ENCODE data around the gene RRP8. TPM values are rescaled to one million over a fixed set of nuclear protein-coding genes. Genes with fewer than 3 reads are reported as not detected.

The RRP8 gene
- 26.9 and 31.4 TPM in 2 replicates for total RNA-seq

GRCh38 chr11:6603287-6604080 is at the start of gene RRP8, which contains the start of gene ILK:
Gene RRP8 (minus strand): TSS chr11:6603616. CDS start chr11:6603502, 114 bp downstream.
Gene ILK (plus strand): TSS chr11:6603774. CDS start chr11:6604272, 498 bp downstream.
- intact Hi-C loops (cut with micrococcal nuclease): loop anchor here (1.0 to 5.0 kb wide), 10 partner anchors 9 to 1384 kb away; partner anchors contain the start of genes ARFIP2, EIF3F, FHIP1B and MRPL17

DNA sequence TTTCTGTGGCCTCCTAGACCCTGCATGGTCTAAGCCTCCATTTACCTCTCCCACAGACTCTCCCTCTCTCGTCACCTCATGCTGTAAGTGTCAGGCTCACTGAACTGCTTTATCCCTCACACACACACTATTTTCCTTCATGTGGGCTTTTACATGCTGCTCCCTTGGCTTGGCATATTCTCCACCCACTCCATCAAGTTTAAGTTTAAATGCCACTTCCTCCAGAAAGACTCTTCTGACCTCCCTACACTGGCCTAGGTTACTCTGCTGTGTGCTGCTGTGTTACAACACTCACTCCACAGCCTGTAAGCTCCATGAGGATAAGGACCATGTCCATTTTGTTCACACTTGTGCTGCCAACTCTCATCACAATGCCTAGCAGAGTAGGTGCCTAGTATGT is 49.7 kb upstream of the RRP8 start:
- intact Hi-C loops (cut with micrococcal nuclease): no loop called here

- intact Hi-C loops (cut with micrococcal nuclease): no loop called here
Observed at GRCh38 chr11:6652182-6652581, 48.8 kb upstream of the RRP8 start.

DNA sequence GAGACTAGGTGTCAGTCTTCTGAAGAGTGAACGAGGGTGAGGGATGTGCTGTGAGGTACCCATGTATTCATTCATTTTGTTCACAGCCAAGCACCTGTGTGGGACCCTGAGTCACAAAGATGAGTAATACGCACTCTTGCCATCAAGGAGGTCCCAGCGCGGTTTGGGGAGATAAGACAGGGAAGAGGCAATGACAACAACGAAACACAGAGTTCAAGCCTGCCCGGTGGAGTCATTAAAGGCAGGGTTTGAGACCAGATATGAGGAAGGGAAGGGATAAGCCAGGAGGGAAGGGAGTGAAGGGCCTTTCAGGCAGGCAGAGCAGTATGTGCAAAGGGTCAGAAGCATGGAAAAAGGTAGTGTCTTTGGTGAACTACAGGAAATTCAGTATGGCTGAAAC is 47.6 kb upstream of the RRP8 start:
- intact Hi-C loops (cut with micrococcal nuclease): no loop called here

DNA sequence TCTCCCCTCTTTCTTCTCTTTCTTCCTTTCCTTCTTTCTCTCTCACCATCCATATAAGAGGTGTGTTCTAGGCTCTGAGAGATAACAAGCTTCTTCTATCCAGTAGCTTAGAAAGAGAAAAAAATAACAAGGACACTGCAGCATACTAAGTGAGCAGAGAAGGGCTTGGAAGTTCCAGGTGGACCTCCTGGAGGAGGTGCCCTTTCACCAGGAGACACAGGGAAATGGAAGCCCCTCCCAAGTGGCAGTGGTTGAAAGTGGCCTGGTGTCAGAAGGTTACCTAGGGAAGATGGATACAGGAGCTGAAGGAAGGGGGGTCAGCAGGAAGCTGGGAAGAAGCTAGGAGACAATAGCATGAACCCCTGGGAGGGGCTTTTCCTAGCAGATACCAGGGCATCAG is 46.7 kb upstream of the RRP8 start:
- intact Hi-C loops (cut with micrococcal nuclease): no loop called here

DNA sequence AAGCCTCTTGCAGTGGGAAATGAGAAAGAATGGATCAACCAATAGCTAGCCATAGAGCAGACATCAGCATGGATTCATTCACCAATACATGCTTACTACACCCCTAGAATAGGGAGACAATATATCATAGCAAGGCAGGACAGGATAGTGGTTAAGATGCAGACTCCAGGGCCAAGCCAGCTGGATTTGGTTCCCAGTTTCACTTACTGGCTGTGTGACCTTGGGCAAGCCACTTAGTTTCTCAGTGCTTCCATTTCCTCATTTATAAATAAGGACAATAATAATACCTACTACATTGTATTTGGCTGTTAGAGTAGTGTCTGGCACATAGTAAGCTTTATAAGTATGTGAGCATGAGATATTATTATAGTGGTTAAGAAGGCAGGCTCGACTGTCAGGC is 45.1 kb upstream of the RRP8 start:
- intact Hi-C loops (cut with micrococcal nuclease): loop anchor here (5.0 kb wide), 1 partner anchor 34 kb away; the partner anchor contains the start of gene MRPL17

- intact Hi-C loops (cut with micrococcal nuclease): loop anchor here (5.0 kb wide), 1 partner anchor 34 kb away; the partner anchor contains the start of gene MRPL17
Observed at GRCh38 chr11:6647836-6648235, 44.4 kb upstream of the RRP8 start.

GRCh38 chr11:6646918-6647679 is 43.7 kb upstream of the RRP8 start:
- intact Hi-C loops (cut with micrococcal nuclease): loop anchor here (5.0 kb wide), 1 partner anchor 35 kb away; the partner anchor contains the start of gene MRPL17

DNA sequence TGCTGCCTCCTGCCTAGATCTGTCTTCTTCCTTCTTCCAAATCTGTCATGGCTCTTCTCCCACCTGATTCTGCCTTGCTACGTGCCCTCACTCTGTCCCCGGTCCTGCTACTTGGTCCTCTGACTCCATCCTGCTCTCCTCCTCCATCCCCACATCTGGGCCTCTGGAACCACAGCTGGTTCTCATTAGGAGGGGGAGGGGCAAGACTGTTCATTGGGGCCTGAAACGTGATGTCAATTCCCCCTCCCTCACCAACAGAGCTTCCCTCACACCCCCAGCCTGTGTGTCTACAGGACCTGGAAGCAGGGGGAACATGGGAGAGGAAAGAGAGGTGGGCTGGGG is 43.1 kb upstream of the RRP8 start:
- intact Hi-C loops (cut with micrococcal nuclease): loop anchor here (5.0 kb wide), 1 partner anchor 36 kb away; the partner anchor contains the start of gene MRPL17

- intact Hi-C loops (cut with micrococcal nuclease): loop anchor here (5.0 kb wide), 1 partner anchor 36 kb away; the partner anchor contains the start of gene MRPL17
Observed at GRCh38 chr11:6646071-6646470, 42.7 kb upstream of the RRP8 start.

DNA sequence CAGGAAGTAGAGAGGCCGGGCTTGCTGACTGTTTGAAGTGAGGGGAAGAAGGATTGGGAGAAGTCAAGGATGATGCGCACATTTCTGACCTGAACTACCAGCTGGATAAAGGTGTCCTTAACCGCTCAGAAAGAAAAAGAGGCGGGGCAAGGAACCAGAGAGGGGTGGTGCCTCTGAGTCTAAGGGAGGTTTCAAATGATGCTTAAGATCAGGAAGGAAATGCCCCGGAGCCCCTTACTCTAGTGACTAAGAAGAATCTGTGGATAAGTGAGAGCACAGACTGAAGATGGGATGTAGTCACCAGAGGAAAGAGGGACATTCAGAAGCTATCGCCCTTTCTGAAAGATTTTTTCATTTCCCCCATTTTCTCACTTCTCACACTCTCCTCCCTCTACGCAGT is 39.5 kb upstream of the RRP8 start:
- intact Hi-C loops (cut with micrococcal nuclease): no loop called here

- intact Hi-C loops (cut with micrococcal nuclease): no loop called here
Observed at GRCh38 chr11:6640985-6641701, 37.7 kb upstream of the RRP8 start.

GRCh38 chr11:6640036-6640984 is 36.9 kb upstream of the RRP8 start:
- intact Hi-C loops (cut with micrococcal nuclease): no loop called here

DNA sequence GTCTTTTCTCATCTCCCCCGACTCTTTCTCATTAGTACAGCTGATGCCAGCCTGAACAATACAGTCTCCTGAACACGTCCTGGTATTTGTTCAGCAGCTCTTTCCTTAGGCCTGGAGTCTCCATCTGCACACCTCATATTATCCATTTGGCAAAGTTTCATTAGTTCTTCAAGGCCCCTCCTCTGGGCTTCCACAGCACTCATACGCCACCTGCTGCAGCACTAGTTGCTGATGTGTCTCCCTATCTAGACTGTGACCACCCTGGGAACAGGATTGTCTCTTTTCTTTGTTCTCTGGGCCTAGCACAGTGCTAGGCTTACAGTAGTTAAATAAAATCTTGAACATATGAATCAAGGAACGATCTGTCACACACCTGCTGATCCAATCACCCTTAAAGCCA is 35.0 kb upstream of the RRP8 start:
- intact Hi-C loops (cut with micrococcal nuclease): no loop called here

DNA sequence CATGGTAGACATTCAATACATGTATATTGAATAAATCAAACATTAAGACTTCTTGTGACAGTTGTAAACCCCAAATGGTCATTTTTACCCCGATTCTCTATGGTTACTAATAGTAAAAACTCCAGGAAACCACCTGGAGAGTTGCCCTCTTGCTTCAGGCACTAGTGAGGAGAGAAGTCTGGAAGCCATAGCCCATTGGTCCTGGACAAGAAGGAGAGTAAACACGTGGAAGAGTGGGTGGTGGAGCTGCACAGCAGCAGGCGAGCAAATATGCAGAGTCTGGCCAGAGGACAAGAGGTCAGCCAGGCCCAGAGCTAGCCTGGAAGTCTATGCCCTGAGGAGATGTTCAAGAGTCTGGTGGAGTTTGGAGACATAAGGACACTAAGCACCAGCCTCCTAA is 34.5 kb upstream of the RRP8 start:
- intact Hi-C loops (cut with micrococcal nuclease): no loop called here

DNA sequence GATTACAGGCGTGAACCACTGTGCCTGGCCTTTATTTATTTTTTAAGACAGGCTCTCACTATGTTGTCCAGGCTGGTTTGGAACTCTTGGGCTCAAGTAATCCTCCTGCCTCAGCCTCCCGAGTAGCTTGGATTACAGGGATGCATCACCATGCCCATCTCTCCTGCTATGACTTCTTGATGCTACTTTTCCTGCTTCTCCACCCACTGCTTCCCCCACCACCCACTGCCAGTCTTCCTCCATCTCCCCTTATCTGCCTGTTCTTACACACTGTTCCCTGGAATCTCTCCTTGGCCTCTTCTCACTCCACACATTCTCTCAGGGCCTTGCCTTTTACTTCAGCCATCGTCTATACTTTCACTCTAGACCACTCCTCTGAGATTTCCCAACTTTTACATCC is 33.1 kb upstream of the RRP8 start:
- intact Hi-C loops (cut with micrococcal nuclease): no loop called here

DNA sequence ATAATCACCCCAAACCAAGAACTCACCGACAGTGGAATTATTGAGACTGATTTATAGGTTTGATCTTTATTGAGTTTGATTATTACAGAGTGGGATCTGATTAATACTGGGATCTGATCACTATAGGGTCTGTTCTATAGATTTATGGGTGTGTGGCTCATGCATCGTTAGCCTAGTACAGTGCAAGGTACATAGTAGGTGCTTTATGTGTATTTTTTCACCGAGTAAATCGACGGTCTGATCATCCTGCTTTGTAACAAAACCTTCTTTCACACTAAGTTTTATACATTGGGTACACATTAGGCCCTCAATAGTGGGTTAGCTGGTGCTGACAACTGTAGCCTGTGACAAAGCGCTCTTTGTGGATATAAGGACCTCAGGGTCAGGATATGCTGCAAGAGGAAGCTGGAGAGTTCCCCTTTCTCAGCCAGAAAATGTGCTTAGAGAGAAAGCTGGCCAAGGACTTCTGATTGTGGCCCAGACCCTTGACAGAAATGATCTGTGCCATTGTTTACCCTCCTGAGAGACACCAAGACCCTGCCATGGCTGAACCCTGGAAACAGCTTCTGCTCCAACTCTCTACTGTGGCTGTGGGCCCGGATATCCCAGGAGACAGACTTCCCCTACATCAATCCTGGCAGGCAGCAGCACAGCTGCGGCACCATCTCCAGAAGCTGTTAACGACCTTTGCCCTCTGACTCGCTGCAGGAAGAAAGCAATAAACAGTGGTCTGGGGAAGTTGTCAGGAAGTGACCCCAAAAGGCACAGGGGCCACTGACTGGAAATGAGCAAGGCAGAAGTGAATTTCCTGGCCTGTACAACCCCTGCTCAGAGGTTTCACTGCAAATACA is 31.9 kb upstream of the RRP8 start:
- intact Hi-C loops (cut with micrococcal nuclease): no loop called here

DNA sequence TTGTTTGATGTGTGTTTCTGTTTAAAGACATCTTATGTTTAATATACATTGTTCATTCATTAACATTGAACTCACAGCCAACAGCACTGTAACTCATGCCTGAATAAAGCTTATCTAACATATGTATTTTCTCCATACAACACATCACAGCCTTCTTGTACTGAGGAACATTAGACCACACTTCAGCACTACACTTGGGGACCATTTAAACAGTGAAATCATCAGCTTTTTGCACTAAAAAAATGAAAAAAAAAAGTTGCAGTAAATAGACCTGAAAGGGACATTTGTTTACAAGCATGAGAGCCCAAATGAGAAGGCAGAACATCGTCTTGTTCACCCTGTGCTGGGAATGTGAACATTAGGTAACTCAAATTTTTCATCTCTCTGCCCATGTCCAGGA is 31.1 kb upstream of the RRP8 start:
- intact Hi-C loops (cut with micrococcal nuclease): no loop called here
